ENCODE measurements around the gene CCR7.

Gene CCR7

DNA sequence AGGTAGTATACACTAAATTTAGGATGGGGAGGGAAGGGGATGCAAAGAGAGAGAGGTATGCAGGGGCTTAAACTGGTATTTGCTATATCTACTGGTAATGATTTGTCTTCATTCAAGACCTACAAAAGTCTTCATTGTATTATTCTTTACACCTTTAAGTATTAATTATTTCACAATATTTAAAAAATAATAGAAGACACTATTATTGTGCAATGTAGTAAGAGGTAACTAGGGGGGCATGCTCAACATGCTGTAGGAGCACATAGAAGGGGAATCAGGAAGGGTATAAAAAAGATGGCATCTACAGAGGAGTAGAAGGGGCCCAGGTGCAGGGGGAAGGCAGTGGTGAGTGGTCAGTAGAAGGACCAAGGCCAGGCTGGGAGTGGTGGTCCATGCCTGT is 14.9 kb upstream of the CCR7 start:
- H3K27me3 ChIP-seq (ENCODE audit: insufficient read depth, poor library complexity, severe bottlenecking): no peaks in the 10 kb centered on the region
- H3K27ac ChIP-seq (replicated peaks): no peak overlapping the region
- no peak overlapping the region for H3K4me3 ChIP-seq (replicated peaks; ENCODE audit: insufficient read depth, low read length)
- no peak for TF ChIP-seq SPI1 (IDR thresholded peaks at IDR 0.05; ENCODE audit: borderline replicate concordance, low read depth)
- TF ChIP-seq, protein P1, sequence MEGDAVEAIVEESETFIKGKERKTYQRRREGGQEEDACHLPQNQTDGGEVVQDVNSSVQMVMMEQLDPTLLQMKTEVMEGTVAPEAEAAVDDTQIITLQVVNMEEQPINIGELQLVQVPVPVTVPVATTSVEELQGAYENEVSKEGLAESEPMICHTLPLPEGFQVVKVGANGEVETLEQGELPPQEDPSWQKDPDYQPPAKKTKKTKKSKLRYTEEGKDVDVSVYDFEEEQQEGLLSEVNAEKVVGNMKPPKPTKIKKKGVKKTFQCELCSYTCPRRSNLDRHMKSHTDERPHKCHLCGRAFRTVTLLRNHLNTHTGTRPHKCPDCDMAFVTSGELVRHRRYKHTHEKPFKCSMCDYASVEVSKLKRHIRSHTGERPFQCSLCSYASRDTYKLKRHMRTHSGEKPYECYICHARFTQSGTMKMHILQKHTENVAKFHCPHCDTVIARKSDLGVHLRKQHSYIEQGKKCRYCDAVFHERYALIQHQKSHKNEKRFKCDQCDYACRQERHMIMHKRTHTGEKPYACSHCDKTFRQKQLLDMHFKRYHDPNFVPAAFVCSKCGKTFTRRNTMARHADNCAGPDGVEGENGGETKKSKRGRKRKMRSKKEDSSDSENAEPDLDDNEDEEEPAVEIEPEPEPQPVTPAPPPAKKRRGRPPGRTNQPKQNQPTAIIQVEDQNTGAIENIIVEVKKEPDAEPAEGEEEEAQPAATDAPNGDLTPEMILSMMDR (IDR thresholded peaks at IDR 0.05; ENCODE audit: insufficient read depth, low read length): no peak
- TF ChIP-seq GABPA (IDR thresholded peaks at IDR 0.05; ENCODE audit: low read depth): no peak
- TF ChIP-seq POLR2AphosphoS5 (IDR thresholded peaks at IDR 0.05; ENCODE audit: low read depth): no peak
- TF ChIP-seq, protein P2, sequence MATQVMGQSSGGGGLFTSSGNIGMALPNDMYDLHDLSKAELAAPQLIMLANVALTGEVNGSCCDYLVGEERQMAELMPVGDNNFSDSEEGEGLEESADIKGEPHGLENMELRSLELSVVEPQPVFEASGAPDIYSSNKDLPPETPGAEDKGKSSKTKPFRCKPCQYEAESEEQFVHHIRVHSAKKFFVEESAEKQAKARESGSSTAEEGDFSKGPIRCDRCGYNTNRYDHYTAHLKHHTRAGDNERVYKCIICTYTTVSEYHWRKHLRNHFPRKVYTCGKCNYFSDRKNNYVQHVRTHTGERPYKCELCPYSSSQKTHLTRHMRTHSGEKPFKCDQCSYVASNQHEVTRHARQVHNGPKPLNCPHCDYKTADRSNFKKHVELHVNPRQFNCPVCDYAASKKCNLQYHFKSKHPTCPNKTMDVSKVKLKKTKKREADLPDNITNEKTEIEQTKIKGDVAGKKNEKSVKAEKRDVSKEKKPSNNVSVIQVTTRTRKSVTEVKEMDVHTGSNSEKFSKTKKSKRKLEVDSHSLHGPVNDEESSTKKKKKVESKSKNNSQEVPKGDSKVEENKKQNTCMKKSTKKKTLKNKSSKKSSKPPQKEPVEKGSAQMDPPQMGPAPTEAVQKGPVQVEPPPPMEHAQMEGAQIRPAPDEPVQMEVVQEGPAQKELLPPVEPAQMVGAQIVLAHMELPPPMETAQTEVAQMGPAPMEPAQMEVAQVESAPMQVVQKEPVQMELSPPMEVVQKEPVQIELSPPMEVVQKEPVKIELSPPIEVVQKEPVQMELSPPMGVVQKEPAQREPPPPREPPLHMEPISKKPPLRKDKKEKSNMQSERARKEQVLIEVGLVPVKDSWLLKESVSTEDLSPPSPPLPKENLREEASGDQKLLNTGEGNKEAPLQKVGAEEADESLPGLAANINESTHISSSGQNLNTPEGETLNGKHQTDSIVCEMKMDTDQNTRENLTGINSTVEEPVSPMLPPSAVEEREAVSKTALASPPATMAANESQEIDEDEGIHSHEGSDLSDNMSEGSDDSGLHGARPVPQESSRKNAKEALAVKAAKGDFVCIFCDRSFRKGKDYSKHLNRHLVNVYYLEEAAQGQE (IDR thresholded peaks at IDR 0.05; ENCODE audit: insufficient replicate concordance, low read depth): no peak
- no peak for DNase-seq (ENCODE audit: low read depth in 1 of 2, low spot score in 1 of 2)

GRCh38 chr17:40579471-40579870 is 14.2 kb upstream of the CCR7 start:
- H3K27me3 ChIP-seq (ENCODE audit: insufficient read depth, poor library complexity, severe bottlenecking): no peaks in the 10 kb centered on the region
- DNase-seq (ENCODE audit: low read depth in 1 of 2, low spot score in 1 of 2): no peak
- no peak for TF ChIP-seq GABPA (IDR thresholded peaks at IDR 0.05; ENCODE audit: low read depth)
- TF ChIP-seq, protein P2 (IDR thresholded peaks at IDR 0.05; ENCODE audit: insufficient replicate concordance, low read depth): no peak
- no peak for TF ChIP-seq POLR2AphosphoS5 (IDR thresholded peaks at IDR 0.05; ENCODE audit: low read depth)
- TF ChIP-seq, protein P1 (IDR thresholded peaks at IDR 0.05; ENCODE audit: insufficient read depth, low read length): no peak
- TF ChIP-seq SPI1 (IDR thresholded peaks at IDR 0.05; ENCODE audit: borderline replicate concordance, low read depth): no peak
- no peak overlapping the region for H3K27ac ChIP-seq (replicated peaks)
- H3K4me3 ChIP-seq (replicated peaks; ENCODE audit: insufficient read depth, low read length): no peak overlapping the region

DNA sequence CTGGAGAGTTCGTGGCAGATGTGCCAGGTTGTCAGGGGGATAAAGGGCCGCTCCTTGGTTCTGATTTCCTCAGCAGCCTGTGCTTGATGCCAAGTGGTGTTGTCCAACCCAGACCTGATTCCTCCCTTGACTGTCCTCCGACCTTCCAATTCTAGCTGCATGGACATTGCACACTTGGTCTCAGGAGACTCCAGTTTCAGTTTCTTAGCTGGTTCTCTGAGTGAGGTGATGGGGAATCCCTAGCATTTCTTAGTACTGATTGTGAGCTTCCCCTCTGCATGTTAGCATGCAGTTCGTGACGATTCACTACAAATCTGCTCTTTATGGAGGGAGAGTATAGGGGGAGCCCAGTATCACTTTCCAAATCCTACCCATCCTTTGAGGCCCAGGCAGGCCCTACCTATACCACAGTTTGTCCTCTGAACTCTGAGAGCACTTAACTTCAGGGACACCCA is 12.4 kb upstream of the CCR7 start:
- Histone ChIP-seq H3K4me3 (replicated peaks; ENCODE audit: insufficient read depth, low read length) (no peak overlapping the region), H3K27ac (replicated peaks) (no peak overlapping the region), H3K27me3 (ENCODE audit: insufficient read depth, poor library complexity, severe bottlenecking) (no peaks in the 10 kb centered on the region)
- TF ChIP-seq, protein P1 (IDR thresholded peaks at IDR 0.05; ENCODE audit: insufficient read depth, low read length): no peak
- TF ChIP-seq SPI1 (IDR thresholded peaks at IDR 0.05; ENCODE audit: borderline replicate concordance, low read depth): no peak
- no peak for TF ChIP-seq GABPA (IDR thresholded peaks at IDR 0.05; ENCODE audit: low read depth)
- TF ChIP-seq POLR2AphosphoS5 (IDR thresholded peaks at IDR 0.05; ENCODE audit: low read depth): no peak
- TF ChIP-seq, protein P2 (IDR thresholded peaks at IDR 0.05; ENCODE audit: insufficient replicate concordance, low read depth): no peak
- no peak for DNase-seq (ENCODE audit: low read depth in 1 of 2, low spot score in 1 of 2)

Measured in HL-60 (cell line).